Heart right ventricle (tissue), 16 donors: ENCODE measurements around the gene COLEC11. TPM values are rescaled to one million over a fixed set of nuclear protein-coding genes. Genes with fewer than 3 reads are reported as not detected.

ENCODE experiments used
- ATAC-seq, 8 donors: fragments of 200-7000 bp; cut with Tn5 transposase; one replicate each; pipeline ENCODE4 v1.9.1; 2020; ENCODE audit warnings: mild to moderate bottlenecking in 8 of 8, moderate library complexity in 8 of 8, moderate number of reproducible peaks in 1 of 8
- DNase-seq, 2 donors: peaks; one replicate each; pipeline ENCODE4 v3.0.0-alpha.2; 2020
- H3K27ac ChIP-seq, 10 donors: fragments of 200-600 bp; sonication (generic) in 2 of 10; one replicate each; pipeline versions ENCODE4 v1.5.0 to v1.8.0; 2020 to 2022; ENCODE audit warnings: mild to moderate bottlenecking in 3 of 10
- H3K27me3 ChIP-seq, 7 donors: fragments of 200-600 bp; one replicate each; pipeline ENCODE4 v1.8.0; 2021 to 2022; ENCODE audit warnings: mild to moderate bottlenecking in 2 of 7
- H3K36me3 ChIP-seq, 9 donors: fragments of 200-600 bp; sonication (generic) in 1 of 9; one replicate each; pipeline versions ENCODE4 v1.5.0 to v1.8.0; 2020 to 2022; ENCODE audit warnings: mild to moderate bottlenecking in 2 of 9
- H3K4me1 ChIP-seq, 9 donors: fragments of 200-600 bp; sonication (generic) in 1 of 9; one replicate each; pipeline versions ENCODE4 v1.5.0 to v1.8.0; 2020 to 2022; ENCODE audit warnings: mild to moderate bottlenecking in 4 of 9
- H3K4me3 ChIP-seq, 10 donors: fragments of 200-600 bp; sonication (generic) in 2 of 10; one replicate each; pipeline versions ENCODE4 v1.5.0 to v1.8.0; 2020 to 2022; ENCODE audit warnings: mild to moderate bottlenecking in 7 of 10, moderate library complexity in 2 of 10
- H3K9me3 ChIP-seq, 11 donors: fragments of 200-600 bp in 10 of 11; sonication (generic) in 2 of 11; one replicate each; pipeline versions ENCODE4 v1.5.0 to v1.8.0; 2013 to 2022; ENCODE audit warnings: mild to moderate bottlenecking in 2 of 11, control low read depth in 1 of 11, moderate library complexity in 1 of 11
- WGBS, 2 donors: extraction: QIAGEN DNeasy Blood & Tissue Kit; methylation state at CpG; one replicate each; pipeline ENCODE4 v1.1.7; 2013; ENCODE audit warnings: inconsistent platforms in 1 of 2; 5-methylcytosine and 5-hydroxymethylcytosine counted together
- intact Hi-C, 10 donors: fragments of 100-400 bp; cut with DNase I; formaldehyde crosslinking; loops; one replicate each; pipeline versions ENCODE4 v1.11.1 to v1.14.2; 2022
- polyA plus RNA-seq, 2 donors: library from polyadenylated mRNA; stranded (reverse); fragments of 200-250 nt; gene quantifications; one replicate each; pipeline ENCODE4 v1.2.3, GENCODE V29; 2013
- total RNA-seq, 10 donors: library from RNA; stranded (reverse); fragmentation: NEBNext Ultra II Directional in 3 of 10; extraction: Animal tissue kit (Norgen Biotek cat#: 25700) in 3 of 10; gene quantifications; one replicate each; pipeline versions ENCODE4 v1.2.1 to v1.2.4, GENCODE V29; 2021 to 2023
- TF ChIP-seq, protein P1 (sequence below), 9 donors: fragments of 200-600 bp; sonication (generic) in 2 of 9; IDR thresholded peaks; one replicate each; pipeline versions ENCODE4 v1.5.0 to v1.8.0; 2021 to 2022; ENCODE audit warnings: antibody characterized with exemption in 9 of 9, mild to moderate bottlenecking in 5 of 9, moderate library complexity in 1 of 9
- donor health status: Arrhythmogenic right ventricular cardiomyopathy.
- donor health status: ischemic (EF 13 %, LVEDD 7.1; RV severe dilation, severe dysfunction).
- donor health status: healthy with polysubstance abuse.
- donor health status: DM: no; HTN: yes; CAD: no.
- donor health status: DM: no; HTN: no; CAD: no.
- donor health status: ischemic (EF 25% LVEDD 6.9; RV normal size, moderate dysfunction).
- donor health status: ischemic (EF 25% LVEDD 5.7; RV mildly dilated, moderate dysfunction).
- donor health status: healthy.
- donor health status: DM: yes; HTN: yes; CAD: no.
- donor health status: Ischemic cardiomyopathy.
- donor health status: ischemic (EF 35%, LVEDD 5.7; RV mildly dilated, moderate dysfunction).
- donor health status: nonischemic (EF 11% LVEDD 7.7; RV severe dilation, severe dysfunction).
- donor health status: DM: yes; HTN: yes; CAD: no.
- donor health status: PGD.
- donor health status: ischemic (EF 29% LVEDD 5.4; RV normal size, mild dysfunction).
- donor health status: nonischemic (EF 23%, LVEDD 6.1; RV moderate dilation, normal function).

Gene COLEC11
- total and polyA plus RNA-seq, 12 donors = 2.0 to 26.7 (median 5.2) TPM

DNA sequence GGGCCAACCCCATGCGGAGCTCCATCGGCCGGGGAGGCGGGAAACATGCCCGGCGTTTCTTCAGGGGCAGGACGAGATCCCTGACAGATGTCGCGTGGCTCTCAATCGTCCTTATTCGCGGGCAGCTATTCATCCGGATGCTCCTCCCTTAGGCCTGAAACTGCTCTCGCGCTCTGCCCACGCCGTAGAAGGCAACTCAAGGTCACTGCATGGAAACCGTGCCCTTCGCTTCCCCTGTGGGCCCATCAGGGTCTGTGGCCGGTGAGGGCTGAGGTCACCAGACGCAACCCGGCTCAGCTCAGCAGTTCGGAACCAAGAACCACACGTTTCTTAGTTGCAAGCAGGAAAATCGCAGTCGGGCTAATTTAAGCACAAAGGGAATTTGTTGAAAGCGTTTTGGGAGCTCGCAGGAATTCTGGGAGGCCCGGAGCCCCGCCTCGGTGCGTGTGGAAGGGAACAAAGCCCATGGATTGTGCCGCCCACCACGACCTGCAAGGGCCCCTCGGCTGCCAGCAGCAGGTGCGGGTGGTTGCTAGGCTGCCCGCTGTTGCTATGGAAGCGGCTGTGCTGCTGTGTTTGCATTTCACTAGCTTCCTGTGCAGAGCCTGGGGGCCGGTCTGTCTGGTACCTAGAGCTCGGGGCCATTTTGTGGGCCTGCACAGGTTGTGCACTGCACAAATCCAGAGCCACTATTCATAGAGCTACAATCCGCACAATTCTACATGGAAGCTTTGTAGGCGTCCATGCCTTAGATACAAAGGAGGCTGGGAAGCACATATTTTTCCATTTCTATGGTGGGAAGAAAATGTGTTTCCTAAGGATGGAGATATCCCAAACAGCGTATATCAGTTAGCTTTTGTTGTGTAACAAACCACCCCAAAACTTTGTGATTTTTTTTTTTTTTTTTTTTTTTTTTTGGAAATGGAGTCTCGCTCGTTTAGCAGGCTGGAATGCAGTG lies 57.1 kb downstream of the COLEC11 start:
- peak overlapping the region in 9 of 10 donors; percentile 12 to 57 (median 40) for H3K4me3 ChIP-seq
- DNase-seq = peak; percentile 39 to 43
- ATAC-seq = peak; percentile 46 to 68 (median 57)

DNA sequence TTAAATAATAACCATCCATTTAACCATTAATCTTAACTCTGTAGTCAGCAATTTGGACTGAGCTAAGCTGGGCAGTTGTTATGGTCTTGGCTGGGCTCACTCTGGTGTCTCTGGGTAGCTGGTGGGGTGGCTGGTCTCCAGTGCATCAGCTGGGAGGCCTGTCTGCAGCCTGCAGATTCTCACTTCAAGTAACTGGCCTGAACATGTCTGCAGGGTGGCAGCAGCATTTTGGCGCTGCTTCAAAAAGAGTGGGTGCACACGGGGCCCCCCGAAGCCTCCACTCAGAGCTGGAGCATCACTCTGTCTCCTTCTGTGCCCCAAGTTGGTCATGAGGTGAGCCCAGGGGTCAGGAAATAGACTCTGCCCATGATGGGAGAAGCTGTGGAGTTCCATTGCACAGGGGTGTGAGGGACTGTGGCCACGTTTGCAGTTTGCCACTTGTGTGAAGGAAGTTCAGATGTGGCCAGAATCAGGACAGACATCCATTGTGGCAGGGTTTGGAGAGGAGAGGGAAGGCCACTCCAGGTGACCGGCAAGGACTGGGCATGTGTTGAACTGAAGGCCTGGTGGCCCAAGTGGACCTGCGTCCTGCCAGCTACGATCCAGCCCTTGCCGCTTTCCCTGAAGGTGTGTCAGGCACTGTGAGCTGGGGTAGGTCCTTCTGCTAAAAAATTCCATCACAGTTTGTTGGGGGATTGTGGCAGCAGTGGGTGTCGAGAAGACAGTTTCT lies 58.1 kb downstream of the COLEC11 start:
- intact Hi-C loops = loop anchor here in 8 of 10 donors (5.0 to 10.0 kb wide), 8 partner anchors 56 to 1528 kb away; partner anchors contain the start of genes COLEC11 (in 3 of the 8) and RPS7 (in 2 of the 8)

More for the DNA sequence above, 57.1 kb downstream of the COLEC11 start:
- Histone ChIP-seq H3K27ac (peak overlapping the region in 9 of 10 donors; percentile 37 to 82 (median 73)), H3K27me3 (peaks cover 0 to 15% (median 0%) of the 10 kb centered on the region in 7 donors), H3K4me1 (peaks cover 0 to 19% (median 14%) of the 10 kb centered on the region in 9 donors), H3K9me3 (peaks cover 0 to 4% (median 0%) of the 10 kb centered on the region in 11 donors), H3K36me3 (no peaks in the 10 kb centered on the region)
- WGBS, 2 donors = 22 to 30% methylated on average over 45 of the region's 45 CpGs
- TF ChIP-seq, protein P1, sequence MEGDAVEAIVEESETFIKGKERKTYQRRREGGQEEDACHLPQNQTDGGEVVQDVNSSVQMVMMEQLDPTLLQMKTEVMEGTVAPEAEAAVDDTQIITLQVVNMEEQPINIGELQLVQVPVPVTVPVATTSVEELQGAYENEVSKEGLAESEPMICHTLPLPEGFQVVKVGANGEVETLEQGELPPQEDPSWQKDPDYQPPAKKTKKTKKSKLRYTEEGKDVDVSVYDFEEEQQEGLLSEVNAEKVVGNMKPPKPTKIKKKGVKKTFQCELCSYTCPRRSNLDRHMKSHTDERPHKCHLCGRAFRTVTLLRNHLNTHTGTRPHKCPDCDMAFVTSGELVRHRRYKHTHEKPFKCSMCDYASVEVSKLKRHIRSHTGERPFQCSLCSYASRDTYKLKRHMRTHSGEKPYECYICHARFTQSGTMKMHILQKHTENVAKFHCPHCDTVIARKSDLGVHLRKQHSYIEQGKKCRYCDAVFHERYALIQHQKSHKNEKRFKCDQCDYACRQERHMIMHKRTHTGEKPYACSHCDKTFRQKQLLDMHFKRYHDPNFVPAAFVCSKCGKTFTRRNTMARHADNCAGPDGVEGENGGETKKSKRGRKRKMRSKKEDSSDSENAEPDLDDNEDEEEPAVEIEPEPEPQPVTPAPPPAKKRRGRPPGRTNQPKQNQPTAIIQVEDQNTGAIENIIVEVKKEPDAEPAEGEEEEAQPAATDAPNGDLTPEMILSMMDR (IDR thresholded peaks at IDR 0.05) = no peak
- intact Hi-C loops = loop anchor here in 9 of 10 donors (2.0 to 10.0 kb wide), 10 partner anchors 55 to 1527 kb away; partner anchors contain the start of genes COLEC11 (in 4 of the 9) and RPS7 (in 2 of the 9)

GRCh38 chr2:3654011-3654410 lies 59.1 kb downstream of the COLEC11 start:
- ATAC-seq (no peak), DNase-seq (no peak)
- peaks cover 2 to 34% (median 17%) of the 10 kb centered on the region in 9 donors for H3K4me1 ChIP-seq
- intact Hi-C loops = loop anchor here in 8 of 10 donors (5.0 to 10.0 kb wide), 8 partner anchors 57 to 1529 kb away; partner anchors contain the start of genes COLEC11 (in 3 of the 8) and RPS7 (in 2 of the 8)
- H3K36me3 ChIP-seq = no peaks in the 10 kb centered on the region
- peaks cover 0 to 4% (median 0%) of the 10 kb centered on the region in 11 donors for H3K9me3 ChIP-seq
- TF ChIP-seq, protein P1 (IDR thresholded peaks at IDR 0.05) = no peak
- H3K27ac ChIP-seq = no peak overlapping the region
- H3K4me3 ChIP-seq = no peak overlapping the region
- 78 to 86% methylated on average over 10 of the region's 10 CpGs for WGBS, 2 donors
- peaks cover 0 to 15% (median 0%) of the 10 kb centered on the region in 7 donors for H3K27me3 ChIP-seq

More for the DNA sequence above, 58.1 kb downstream of the COLEC11 start:
- Histone ChIP-seq H3K9me3 (peaks cover 0 to 4% (median 0%) of the 10 kb centered on the region in 11 donors), H3K4me1 (peaks cover 0 to 27% (median 14%) of the 10 kb centered on the region in 9 donors), H3K27me3 (peaks cover 0 to 15% (median 0%) of the 10 kb centered on the region in 7 donors), H3K36me3 (no peaks in the 10 kb centered on the region), H3K4me3 (no peak overlapping the region), H3K27ac (no peak overlapping the region)
- TF ChIP-seq, protein P1 (IDR thresholded peaks at IDR 0.05) = no peak
- ATAC-seq (no peak), DNase-seq (no peak)
- 94 to 95% methylated on average over 9 of the region's 9 CpGs for WGBS, 2 donors
